Renal pelvis (tissue), 4 donors: ENCODE measurements around the gene CEMIP2. TPM values are rescaled to one million over a fixed set of nuclear protein-coding genes. Genes with fewer than 3 reads are reported as not detected.
"Not testable (repeated sequence)": the region's sequence is repeated elsewhere in the genome, so short reads cannot be mapped to it uniquely, and the experiment has no call there.

Experiments used
- DNase-seq: peaks from one replicate; pipeline ENCODE4 v3.0.0-alpha.2; 2013
- polyA plus RNA-seq, 3 donors: library from polyadenylated mRNA; unstranded; fragments of 120-200 nt; gene quantifications; one replicate each; pipeline ENCODE4 v1.2.1, GENCODE V29; 2013; ENCODE audit not compliant: insufficient read length in 3 of 3

The CEMIP2 gene
- polyA plus RNA-seq, 3 donors = 23.7 to 29.7 (median 27.6) TPM

DNA sequence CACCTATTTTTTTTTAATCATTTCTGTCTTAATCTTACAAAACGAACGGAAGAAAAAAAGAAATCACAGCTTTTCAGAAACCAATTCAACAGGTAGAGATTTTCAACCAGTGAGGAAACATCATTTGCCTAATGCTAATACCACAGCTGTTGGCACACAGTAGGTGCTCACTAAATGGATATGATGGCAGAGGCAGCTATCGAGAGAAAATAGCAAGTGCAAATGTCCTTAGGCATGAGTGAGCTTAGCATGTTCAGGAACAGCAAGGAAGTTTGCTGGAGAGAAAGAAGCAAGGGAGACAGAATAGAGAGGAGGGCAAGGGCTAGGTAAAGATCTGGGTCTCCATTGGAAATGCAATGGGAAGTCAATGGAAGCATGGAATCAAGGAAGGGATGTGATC lies 49.2 kb downstream of the CEMIP2 start:
- DNase-seq = no peak

DNA sequence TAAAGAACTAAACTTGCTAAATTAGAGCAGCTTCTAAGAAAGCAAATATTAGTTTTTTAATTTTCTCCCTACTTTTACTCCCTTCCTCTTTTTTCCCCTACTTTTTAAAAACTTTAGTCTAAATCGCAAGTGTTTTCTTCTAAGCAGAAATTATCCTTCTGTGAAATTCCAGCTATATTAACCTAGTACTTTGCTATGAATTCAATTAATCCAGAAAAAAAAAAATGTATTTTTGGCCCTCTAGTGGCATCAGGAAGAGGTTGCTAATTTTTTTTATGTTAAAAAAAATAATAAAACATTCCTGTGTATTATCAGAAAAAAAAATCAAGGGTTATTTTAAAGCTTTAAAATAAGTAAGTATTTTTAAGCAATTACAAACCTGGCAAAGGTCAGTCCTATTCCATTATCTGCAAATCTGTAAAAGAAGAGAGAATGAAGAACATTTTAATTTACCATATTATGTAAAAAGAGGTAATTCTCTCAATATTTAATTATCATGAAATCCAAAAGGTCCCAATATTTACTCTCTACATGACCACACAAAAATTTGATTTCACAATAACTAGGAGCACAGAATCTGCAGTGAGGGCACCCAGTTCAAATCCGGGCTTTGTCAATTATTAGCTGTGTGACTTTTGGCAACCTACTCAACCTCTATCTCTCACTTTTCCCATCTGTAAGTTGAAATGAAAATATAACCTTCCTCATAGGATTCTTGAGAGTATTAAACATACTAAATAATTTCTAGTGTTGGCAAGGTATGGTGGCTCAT lies 52.0 kb downstream of the CEMIP2 start:
- no peak for DNase-seq

DNA sequence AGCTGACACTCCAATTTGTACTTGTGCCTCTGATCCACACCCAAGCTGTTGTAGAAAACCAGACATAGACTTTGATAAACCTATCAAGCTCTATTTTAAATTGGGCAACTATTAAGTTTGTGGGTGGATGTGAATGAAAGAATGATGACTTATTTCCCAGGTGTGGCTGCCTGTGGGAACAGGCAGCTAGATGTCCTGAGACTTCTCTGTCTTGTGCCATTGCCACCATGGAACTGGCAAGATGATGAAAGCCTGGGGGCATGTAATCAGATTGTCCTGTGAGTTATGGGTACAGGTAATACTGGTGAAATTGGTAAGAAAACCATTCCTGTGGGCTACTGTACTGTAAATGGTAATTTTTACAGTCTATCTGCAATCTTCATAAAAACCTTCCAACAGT lies 57.5 kb downstream of the CEMIP2 start:
- no peak for DNase-seq

DNA sequence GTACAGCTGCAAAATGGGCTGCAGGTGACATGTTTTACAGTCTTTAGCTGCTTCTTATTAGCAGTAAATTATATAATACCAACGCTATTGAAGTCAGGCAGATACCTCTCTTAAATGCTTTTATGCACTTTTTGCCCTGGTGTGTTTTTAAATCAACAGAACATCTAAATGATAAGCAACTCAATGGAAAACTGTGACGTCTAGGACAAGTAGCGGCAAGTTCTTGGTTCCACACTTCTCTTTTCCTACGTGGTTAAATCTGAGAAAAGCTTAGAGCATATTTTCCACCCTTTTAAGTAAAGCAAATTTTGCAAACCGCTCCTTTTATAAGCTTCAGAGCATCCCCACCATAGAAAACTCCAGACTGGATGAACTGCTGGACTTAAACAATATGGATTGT lies 58.1 kb downstream of the CEMIP2 start:
- DNase-seq = no peak

DNA sequence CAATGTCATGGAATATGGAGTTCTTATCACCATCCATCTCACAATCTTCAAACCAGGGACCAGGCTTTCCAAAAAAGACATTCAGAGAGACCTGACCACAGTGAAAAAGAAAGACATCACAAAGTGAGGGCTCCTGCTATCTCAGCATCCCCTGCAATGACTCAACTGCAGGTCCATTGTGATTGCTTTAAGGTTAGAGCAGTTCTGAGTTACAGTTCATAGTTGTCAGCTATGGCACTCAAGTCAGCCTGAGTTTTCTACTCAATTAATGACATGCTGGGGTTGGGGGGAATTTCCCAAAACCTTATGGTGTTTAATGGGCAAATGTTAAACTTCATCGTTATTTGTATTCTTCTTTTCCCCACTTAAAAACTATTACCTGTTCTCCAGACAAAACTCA lies 58.9 kb downstream of the CEMIP2 start:
- no peak for DNase-seq

DNA sequence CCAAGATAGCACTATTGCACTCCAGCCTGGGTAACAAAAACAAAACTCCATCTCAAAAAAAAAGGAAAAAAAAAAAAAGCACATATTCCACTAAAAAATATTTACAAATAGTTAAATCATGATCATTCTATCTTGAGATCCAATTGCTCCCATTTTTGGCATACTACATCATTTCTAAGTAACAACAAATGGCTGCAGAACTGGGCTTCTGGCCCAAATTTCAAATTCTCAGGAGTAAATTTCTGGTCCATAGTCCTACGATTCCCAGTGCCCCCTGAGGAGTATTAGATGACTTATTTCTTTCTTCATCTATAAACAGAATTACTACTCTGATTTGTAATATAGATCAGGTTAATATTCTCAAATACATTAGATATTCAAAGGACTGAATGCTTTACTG lies 62.1 kb downstream of the CEMIP2 start:
- DNase-seq = no peak

DNA sequence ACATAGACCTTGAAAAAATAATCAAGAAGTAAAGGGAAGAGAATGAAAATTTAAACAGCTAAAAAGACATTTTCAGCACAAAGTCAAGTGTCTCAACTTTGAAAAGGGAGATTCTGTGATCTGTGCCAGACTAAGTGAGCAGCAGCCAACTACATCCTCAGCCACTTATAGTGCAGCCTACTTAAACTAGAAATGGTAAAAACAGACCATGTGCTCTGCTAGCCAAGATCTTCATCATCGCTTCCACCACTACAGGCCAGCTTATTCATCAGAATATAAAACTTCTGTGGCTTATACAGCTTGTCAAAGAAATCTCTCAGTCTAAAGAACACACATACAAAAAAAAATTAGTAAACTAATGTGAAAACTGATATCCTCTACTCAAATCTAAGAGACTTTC lies 63.5 kb downstream of the CEMIP2 start:
- no peak for DNase-seq

DNA sequence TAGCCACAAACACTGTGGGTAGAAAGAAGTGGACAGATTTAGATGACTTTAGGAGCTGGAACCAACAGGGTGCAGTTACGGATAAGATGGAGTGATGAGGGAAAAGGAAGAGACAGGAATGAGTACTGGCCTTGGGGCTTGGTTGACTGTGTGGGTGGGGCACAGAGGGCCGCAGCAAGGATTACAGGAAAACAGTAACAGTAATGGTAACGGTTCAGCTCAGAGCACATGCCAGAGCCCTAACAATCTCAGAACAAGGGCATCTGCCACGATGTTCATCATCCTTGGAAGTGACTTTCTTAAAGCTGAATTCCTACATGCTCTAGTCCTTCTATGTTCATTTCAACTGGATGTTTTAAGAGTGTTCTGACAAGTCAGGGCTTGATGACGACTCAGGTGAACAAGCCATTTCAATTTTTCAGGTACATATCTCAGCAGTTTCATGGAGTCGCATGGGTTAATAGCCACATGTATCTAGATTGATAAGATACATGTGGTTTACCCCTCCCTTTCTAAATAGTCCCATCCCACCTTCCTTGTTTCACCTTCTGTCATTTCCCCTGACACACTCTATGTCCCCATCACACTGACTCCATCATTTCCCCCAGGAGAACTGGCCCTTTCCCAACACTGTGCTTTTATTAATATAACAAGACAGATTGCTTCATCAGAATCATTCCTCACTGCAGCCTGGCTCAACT lies 65.0 kb downstream of the CEMIP2 start:
- no peak for DNase-seq

DNA sequence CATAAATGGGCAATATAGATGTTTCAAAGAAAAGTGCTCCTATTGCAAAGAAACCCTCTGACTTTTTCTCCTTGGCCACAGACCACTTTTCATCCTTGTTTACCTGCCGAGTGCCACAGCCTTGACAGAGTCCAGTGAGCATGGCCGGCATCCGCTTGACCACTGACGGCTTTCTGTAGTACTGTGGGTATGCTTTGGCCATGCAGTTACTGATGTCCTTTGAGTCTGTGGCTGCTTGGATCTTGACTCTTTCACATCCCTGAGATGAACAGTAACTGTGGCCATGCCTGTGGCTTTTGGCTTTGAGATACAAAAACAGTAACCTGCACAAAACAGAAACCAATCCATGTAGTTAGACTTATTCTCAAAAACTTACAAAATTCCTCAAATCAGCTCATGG lies 70.4 kb downstream of the CEMIP2 start:
- DNase-seq = no peak

DNA sequence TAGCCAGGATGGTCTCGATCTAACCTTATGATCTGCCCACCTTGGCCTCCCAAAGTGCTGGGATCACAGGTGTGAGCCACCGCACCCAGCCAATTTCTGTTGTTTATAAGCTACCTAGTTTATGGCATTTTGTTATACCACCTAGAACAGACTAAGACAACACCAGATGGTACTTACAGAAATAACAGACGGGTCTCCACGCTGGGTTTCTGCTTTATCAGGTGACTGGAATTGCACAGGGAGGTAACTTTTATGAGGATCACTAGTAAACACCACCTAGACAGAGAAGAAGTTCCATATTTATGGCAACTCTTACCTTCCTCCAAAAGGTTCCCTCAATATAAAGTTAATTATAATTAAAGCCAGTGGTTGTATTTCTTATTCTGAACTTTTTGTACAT lies 74.0 kb downstream of the CEMIP2 start:
- no peak for DNase-seq

DNA sequence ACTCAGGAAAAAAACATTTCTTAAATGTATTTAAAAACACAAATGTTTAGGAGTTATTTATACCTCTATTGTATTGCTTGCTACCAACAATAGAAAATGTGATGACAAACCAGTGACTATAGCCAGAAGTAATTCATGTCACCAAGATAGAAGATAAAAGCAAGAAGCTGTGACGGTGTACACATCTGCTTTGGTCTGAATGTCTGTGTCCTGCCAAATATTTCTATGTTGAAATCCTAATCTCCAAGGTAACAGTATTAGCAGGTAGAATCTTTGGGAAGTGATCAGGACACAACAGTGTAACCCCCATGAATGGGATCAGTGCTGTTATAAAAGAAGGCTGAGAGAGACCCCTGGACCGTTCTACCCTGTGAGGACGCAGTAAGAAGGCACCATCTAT lies 74.7 kb downstream of the CEMIP2 start:
- no peak for DNase-seq

DNA sequence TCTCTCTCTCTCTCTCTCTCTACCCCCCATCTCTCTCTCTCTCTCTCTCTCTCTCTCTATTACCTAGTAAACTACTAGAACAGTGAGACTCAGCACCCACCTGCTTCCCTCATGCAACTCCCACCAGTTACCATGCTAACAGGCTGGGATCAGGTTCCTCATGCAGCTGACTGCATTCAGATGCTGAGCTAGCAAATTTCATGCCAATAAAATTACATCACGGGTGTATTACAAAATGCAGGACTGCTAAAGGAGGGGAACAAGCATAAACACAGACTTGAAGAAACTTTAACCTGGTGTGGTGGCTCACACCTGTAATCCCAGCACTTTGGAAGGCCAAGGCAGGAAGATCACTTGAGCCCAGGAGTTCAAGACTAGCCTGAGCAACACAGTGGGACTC lies 76.0 kb downstream of the CEMIP2 start:
- no peak for DNase-seq

DNA sequence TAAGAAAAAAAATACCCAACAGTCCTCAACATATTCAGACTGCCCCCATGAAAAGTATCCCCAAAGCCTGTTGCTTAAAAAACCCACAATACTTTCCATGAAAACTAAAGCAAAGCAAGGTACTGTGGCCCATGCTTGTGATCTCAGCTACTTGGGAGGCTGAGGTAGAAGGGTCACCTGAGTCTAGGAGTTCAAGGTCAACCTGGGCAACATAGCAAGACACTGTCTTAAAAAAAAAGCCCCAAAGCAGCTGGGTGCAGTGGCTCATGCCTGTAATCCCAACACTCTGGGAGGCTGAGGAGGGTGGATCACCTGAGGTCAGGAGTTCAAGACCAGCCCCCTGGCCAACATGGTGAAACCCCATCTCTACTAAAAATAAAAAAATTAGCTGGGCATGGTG lies 76.7 kb downstream of the CEMIP2 start:
- DNase-seq = not testable (repeated sequence)

DNA sequence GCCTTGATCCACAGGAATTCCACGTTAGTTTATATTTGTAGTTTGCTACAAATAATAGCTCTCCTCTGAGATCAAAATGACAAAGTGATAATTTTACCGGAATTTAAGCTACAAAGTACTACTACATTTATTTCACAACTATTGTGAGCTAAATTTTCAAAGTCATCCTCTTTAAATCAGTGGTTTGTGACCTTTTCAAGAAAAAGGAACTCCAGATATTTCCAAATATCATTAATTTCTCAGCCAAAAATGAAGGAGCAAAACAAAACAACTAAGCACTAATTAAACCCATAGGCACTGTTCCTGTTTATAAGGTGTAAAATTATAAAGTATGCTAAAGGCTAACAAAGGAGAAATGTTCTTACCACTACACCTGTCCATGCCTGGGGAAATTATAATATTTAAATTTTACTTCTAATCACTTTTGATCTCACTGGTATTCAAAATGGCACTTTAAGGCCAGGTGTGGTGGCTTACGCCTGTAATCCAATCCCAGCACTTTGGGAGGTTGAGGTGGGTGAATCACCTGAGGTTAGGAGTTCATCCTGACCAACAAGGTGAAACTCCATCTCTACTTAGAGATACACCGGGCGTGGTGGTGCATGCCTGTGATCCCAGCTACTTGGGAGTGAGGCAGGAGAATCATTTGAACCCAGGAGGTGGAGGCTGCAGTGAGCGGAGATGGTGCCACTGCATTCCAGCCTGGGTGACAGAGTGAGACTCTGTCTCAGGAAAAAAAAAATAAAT lies 77.5 kb downstream of the CEMIP2 start:
- no peak for DNase-seq

DNA sequence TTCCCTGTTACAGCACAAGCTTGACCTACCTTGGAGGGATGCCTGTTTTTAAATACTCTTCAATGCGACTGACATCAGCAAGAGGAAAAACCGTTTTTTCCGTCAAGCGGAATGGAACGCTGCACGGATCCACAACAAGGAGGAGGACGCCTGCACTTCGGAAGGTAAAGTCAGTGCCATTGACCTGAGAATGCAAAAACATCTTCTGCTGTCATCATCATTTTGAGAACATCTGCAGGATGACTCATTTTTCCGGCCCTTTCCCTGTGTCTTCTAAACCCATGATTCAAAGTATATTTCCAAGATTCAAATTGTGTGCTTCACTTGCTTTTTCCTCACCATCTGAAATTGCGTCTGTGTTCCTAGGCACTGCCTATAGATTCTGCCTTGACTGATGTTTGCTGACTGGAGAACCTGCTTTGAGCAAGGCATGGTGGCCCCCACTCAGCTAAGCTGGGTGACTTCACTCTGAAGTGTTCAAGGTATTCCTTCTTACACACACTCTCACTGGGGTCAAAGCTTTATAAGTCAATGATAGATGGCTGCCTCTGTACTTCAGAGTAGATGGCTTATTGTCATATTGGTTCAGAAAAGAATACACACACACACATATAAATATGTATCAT lies 78.1 kb downstream of the CEMIP2 start:
- no peak for DNase-seq

DNA sequence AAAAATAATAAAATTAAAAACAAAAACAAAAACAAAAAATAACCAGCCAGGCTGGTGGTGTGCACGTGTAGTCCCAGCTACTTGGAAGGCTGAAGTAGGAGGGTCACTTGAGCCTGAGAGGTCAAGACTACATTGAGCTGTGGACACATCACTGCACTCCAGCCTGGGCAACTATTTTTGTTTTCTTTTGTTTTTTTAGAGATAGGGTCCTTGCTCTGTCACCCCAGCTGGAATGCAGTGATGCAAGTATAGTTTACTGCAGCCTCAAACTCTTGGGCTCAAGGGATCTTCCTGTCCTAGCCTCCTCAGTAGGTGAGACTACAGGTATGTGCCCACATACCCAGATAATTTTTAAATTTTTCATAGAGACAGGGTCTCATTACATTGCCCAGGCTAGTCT lies 80.6 kb downstream of the CEMIP2 start:
- no peak for DNase-seq

DNA sequence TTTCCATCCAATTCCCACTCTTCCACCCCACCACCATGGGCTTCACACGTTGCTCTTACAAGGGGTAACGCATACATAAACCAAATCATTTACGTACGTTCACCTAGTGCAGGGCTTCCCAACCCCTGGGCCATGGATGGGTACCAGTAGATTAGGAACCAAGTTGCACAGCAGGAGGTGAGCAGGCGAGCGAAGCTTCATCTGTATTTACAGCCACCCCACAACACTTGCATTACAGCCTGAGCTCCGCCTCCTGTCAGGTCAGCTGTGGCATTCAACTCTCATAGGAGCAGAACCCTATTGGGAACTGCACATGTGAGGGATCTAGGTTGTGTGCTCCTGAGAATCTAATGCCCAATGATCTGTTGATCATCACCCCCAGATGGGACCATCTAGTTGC lies 82.3 kb downstream of the CEMIP2 start:
- no peak for DNase-seq

DNA sequence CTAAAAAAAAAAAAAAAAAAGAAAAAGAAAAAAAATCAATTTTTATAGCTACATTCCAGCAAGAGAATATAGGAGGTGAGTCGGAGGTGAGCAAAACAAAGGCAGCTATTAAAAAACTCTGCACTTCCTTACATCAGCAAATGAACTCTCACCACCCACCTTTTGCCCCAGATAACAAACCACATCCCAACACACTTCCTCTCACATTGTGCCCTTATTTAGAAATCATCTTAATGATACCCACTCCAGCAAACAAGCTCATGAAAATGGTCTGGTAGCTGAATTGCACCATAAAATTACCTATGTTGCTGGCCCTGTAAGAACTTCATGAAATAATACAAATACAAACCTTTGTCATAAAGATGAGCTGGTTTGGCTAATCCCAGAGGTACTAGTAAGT lies 82.9 kb downstream of the CEMIP2 start:
- no peak for DNase-seq

DNA sequence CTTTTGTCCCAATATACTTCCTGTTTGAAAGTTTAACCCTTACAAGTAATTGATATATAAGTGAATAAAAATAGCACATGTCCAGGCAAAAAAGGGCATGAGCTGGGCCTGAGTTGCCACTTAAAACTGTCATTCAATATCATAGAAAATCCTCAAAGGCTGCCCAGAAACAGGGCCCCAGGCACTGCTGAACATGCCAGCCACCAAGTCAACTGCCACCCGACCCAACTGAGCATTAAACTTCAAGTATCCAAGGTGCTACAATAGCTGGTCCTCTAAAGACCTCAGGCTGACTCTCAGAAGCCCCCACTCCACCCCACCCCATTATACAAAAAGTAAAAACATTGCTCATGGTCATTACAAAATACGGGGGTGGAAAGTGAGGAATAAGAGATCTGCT lies 83.7 kb downstream of the CEMIP2 start:
- DNase-seq = no peak

DNA sequence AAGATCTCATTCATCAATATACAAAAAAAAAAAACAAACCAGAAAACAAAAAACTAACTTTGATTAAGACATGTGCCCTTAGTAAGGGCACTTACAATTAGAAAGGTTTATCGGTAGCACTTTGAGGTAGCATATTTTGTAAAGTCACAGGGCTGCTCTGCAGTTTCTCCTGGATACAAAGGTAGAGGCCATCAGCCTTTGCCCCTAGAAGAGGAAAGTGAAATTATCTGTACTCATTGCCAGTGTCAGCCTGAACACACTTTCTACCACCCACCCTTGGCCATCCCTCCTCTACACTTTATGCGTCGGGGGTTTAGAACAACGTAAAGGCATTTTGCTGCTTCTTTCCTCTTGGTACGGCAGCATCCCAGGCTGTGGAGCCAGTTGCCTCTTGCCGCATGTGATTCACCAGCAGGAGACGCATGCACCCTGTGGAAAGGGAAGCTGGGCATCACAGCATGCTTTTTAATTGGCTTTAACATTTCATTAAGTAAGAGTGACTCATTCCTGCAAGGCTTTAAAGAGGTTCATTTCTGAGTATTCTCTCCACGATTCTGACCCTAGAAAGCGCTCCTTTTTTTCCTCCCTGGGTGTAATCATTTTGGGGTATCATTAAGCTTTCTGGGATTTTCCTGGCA lies 84.6 kb downstream of the CEMIP2 start:
- no peak for DNase-seq

DNA sequence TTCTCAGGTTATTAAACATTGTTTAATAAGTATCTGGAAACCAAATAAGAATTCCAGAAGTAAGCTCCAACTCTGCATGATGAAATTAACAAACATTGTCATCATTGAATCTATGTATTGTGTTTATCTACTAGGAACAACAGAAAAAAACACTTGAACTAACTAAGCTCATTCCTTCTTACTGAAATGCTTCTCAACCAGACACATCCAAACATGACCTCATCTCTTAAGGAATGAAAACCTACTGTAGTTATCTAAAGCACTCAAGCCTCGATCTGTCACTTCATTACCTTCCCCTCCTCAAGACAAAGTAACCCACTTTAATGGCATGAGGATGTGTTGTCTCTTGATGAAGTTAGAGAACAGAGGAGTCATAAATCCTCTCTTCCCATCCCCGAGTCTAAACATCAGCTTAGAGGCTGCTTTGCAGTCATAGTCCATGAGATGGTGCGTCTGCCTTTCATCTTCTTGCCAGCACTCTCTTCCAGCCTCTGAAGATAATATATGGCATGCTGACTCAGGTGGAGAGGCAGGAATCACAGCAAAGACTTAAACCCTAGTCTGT lies 86.5 kb downstream of the CEMIP2 start:
- no peak for DNase-seq
